Keratinocyte (primary cell): Measurements from ENCODE around the gene ZBTB5.

Source experiments
- EZH2 ChIP-seq: IDR thresholded peaks from one replicate; pipeline ENCODE4 v1.6.1; 2012; ENCODE audit warnings: inconsistent platforms, mild to moderate bottlenecking, low read length, moderate library complexity
- TF ChIP-seq, protein P1 (sequence below), 3 experiments: IDR thresholded peaks in 1 of 3; conservative IDR thresholded peaks in 1 of 3; optimal IDR thresholded peaks in 1 of 3; 2 replicates in 2 of 3; 3 replicates in 1 of 3; pipeline versions ENCODE3 to v1.5.1; 2011; ENCODE audit warnings: low read length in 3 of 3, mild to moderate bottlenecking in 3 of 3, moderate library complexity in 2 of 3, control low read depth in 1 of 3, inconsistent platforms in 1 of 3; ENCODE audit not compliant: insufficient read depth in 2 of 3; ENCODE audit errors: extremely low read depth in 1 of 3

DNA sequence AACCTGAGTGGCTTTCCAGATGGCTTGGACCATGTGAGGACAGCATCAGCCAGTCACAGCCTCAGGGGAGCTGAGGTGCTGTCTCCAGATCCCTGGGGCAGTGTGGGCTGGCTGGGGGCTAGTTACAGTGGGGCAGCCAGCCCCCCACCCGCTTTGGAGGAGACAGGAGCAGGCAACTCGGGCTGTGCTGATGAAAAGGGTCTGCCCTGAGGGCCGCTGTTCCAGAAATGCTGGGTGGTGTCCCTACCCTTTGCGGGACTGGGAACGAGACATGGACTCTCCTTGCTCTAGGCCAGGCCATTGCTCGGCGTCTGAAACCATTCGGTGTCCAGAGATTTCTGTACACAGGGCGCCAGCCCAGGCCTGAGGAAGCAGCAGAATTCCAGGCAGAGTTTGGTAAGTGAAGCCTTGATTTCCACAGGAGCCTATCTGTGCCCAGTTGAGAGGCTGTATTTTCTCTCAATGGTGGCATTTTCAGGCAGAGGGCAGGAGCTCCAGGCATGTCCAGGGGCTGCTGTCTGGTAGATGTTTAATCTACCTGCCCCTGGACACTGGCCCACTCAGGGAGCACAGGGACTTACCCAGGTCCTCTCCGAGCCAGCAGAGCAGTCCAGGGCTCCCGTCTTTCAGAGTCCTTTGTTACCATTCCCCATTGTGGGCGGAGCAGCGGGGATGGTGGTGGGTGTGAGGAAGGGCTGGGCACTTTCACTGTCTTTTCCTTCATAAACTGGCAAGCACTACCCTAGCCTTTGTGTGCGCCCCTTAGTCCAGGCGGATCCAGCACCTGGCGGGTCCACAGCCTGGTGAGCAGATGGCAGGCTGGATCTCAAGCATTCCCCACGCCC is 35.6 kb downstream of the ZBTB5 start:
- TF ChIP-seq, protein P1, sequence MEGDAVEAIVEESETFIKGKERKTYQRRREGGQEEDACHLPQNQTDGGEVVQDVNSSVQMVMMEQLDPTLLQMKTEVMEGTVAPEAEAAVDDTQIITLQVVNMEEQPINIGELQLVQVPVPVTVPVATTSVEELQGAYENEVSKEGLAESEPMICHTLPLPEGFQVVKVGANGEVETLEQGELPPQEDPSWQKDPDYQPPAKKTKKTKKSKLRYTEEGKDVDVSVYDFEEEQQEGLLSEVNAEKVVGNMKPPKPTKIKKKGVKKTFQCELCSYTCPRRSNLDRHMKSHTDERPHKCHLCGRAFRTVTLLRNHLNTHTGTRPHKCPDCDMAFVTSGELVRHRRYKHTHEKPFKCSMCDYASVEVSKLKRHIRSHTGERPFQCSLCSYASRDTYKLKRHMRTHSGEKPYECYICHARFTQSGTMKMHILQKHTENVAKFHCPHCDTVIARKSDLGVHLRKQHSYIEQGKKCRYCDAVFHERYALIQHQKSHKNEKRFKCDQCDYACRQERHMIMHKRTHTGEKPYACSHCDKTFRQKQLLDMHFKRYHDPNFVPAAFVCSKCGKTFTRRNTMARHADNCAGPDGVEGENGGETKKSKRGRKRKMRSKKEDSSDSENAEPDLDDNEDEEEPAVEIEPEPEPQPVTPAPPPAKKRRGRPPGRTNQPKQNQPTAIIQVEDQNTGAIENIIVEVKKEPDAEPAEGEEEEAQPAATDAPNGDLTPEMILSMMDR (optimal IDR thresholded peaks at IDR 0.05 in 1 of 3, IDR thresholded peaks at IDR 0.05 in 1 of 3, conservative IDR thresholded peaks at IDR 0.05 in 1 of 3; ENCODE audit: extremely low read depth in 1 of 3, insufficient read depth in 2 of 3, low read length in 3 of 3): no peak
- TF ChIP-seq EZH2: no peak
